ENCODE measurements around the gene GRB14.

Gene GRB14

GRCh38 chr2:164620873-164621763, at the start of gene GRB14:
Gene GRB14, minus strand, starts transcription at chr2:164621482. Its CDS starts 173 bp downstream, at chr2:164621309.
- intact Hi-C loops (cut with DNase I; ENCODE audit: low total_unique reads), result no loop called here
- Histone ChIP-seq H3K27me3 (no peaks in the 10 kb centered on the region), H3K4me1 (peaks cover 0 to 22% (median 10%) of the 10 kb centered on the region in 4 donors), H3K9me3 (no peaks in the 10 kb centered on the region), H3K4me3 (peak within 1 kb of the TSS; percentile 60 to 67), H3K27ac (no peak within 1 kb of the TSS), H3K36me3 (no peaks in the 10 kb centered on the region)
- DNase-seq, result no peak
- no peak for TF ChIP-seq CTCF (IDR thresholded peaks at IDR 0.05)

GRCh38 chr2:164669291-164669690, 48.0 kb upstream of the GRB14 start:
- H3K27ac ChIP-seq, result no peak overlapping the region
- no peaks in the 10 kb centered on the region for H3K27me3 ChIP-seq
- H3K4me1 ChIP-seq, result peaks cover 0 to 9% (median 2%) of the 10 kb centered on the region in 4 donors
- intact Hi-C loops (cut with DNase I; ENCODE audit: low total_unique reads), result no loop called here
- H3K9me3 ChIP-seq, result no peaks in the 10 kb centered on the region
- H3K36me3 ChIP-seq, result peaks cover 0 to 2% (median 0%) of the 10 kb centered on the region in 3 donors
- DNase-seq, result no peak
- no peak overlapping the region for H3K4me3 ChIP-seq
- no peak for TF ChIP-seq CTCF (IDR thresholded peaks at IDR 0.05)

- intact Hi-C loops (cut with DNase I; ENCODE audit: low total_unique reads), result no loop called here
- Histone ChIP-seq H3K4me1 (peaks cover 0 to 14% (median 2%) of the 10 kb centered on the region in 4 donors), H3K36me3 (no peaks in the 10 kb centered on the region), H3K27me3 (no peaks in the 10 kb centered on the region), H3K4me3 (no peak overlapping the region), H3K27ac (no peak overlapping the region), H3K9me3 (no peaks in the 10 kb centered on the region)
- TF ChIP-seq CTCF (IDR thresholded peaks at IDR 0.05), result no peak
- DNase-seq, result no peak
These were observed 46.3 kb upstream of the GRB14 start for GRCh38 chr2:164667566-164667965.

GRCh38 chr2:164664070-164664469, 42.8 kb upstream of the GRB14 start:
- DNase-seq, result no peak
- Histone ChIP-seq H3K4me3 (no peak overlapping the region), H3K4me1 (peaks cover 0 to 5% (median 0%) of the 10 kb centered on the region in 4 donors), H3K36me3 (peaks cover 0 to 3% (median 0%) of the 10 kb centered on the region in 3 donors), H3K27ac (no peak overlapping the region), H3K27me3 (no peaks in the 10 kb centered on the region), H3K9me3 (no peaks in the 10 kb centered on the region)
- intact Hi-C loops (cut with DNase I; ENCODE audit: low total_unique reads), result no loop called here
- no peak for TF ChIP-seq CTCF (IDR thresholded peaks at IDR 0.05)

GRCh38 chr2:164662868-164663631, 41.8 kb upstream of the GRB14 start:
- intact Hi-C loops (cut with DNase I; ENCODE audit: low total_unique reads), result no loop called here
- TF ChIP-seq CTCF (IDR thresholded peaks at IDR 0.05), result no peak
- peaks cover 0 to 5% (median 0%) of the 10 kb centered on the region in 4 donors for H3K4me1 ChIP-seq
- H3K36me3 ChIP-seq, result peaks cover 3 to 8% (median 6%) of the 10 kb centered on the region in 3 donors
- no peaks in the 10 kb centered on the region for H3K9me3 ChIP-seq
- H3K27ac ChIP-seq, result no peak overlapping the region
- no peak for DNase-seq
- H3K27me3 ChIP-seq, result no peaks in the 10 kb centered on the region
- H3K4me3 ChIP-seq, result no peak overlapping the region
